Right kidney (tissue), 1 donor: Measurements from ENCODE around the gene CHI3L1.

Experiments
- DNase-seq: peaks from one replicate; pipeline ENCODE4 v3.0.0-alpha.2; 2016

Gene CHI3L1

DNA sequence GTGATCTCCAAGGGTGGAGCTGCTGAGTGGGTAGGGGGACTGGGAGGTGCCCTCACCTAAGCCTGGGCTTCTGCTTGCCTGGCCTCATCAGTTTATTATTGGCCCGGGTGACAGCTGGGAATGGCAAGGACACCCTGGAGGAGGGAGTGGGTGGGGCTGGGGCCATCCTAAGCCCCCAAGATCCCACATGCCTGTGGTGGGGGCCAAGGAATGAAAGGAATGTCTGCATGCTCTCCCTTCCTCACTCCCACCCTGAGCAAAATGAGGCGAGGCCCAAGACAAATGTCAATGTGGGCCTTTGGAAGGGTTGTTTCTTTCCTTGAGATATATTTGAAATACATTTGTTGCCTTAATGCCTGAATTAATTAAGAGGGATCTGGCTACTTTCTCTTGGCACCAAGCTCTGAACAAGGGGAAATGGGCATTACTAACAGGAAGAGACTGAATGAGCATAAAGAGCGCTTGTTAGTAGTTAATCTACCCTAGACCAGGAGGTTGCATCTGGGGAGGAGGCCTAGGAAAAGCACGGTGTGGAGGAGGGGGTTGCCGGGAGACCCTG is 19.7 kb upstream of the CHI3L1 start:
- DNase-seq: no peak

DNA sequence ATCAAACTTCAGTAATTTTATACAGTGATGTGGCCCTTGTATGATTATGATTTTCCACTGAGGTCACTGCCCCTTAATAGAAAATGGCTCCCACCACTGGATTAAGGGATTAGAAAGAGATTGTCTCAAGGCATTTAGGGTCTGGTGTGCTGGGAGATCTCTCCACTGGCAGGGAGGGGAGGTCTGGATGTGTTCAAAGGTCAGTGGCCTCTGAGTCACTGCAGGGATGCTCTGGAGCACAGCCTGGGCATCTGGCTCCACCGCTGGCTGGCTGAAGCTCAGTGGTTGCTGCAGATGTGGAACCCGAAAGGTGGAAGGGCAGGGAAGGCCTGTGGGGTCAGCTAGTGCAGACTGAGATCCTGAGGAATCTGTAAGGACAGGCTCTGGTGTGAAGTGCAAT is 18.3 kb upstream of the CHI3L1 start:
- DNase-seq: no peak

DNA sequence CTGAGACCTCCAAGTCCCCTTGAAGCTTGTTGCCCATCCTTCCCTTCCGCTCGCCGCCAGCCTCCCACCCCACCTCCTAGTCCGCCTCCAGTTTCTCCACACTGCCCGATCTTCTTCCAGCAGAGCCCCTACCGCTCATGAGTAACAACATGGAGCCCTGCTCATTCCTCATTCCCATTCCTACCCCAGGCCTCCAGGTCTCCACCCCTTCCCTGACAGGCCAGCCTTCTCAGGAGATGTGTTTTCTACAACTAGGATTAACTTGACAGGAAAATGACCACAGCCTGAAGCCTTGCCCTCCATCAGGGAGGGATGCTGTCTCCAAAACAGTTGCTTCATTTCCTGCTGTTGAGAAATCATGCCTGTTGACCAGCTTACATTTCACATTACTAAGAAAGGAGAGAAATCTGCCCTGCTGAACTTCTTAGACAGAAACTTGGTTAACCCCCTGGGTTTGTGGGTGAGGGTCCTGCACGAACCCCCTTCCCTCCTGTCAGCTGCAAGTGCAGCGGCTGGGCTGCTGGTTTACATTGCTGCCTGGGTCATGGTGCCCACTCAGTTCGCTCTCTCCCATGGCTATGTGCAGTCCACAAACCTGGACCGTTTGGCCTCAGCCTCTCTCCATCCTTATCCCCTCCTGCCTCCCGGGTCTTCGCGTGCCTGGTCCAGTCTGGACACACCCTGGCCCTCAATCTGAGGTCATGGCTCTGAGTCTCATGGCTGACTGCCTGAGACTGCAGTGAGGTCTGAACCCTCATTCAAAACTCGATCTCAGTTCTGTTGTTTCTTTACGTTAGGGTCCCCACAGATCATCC is 16.1 kb upstream of the CHI3L1 start:
- no peak for DNase-seq

DNA sequence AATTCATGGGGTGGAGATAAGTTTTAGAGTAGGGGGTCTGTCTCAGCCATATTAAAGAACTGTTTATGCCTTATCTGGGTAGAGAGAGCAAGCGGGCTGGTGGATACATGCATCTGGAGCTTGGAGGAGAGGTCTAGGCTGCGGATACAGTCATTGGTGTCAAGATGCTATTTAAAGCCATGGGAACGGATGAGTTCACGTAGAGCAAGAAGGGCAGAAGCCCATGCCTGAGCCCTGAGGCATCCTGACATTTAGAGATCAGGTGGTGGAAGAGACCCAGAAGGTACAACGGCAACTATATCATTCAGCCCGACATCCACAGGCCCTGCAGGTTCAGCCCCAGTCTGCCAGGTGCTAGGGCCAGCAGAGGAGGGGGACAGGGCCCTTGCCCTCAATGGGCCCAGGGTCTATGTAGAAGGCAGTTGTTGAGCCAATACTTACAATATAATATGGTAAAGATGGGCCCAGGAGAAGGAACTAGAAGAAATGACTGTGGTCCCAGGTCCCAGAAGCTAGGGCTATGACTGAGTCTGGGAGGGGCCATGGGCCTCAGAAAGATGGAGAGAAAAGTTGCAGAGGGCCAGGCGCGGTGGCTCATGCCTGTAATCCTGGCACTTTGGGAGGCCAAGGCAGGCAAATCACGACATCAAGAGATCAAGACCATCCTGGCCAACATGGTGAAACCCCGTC is 15.2 kb upstream of the CHI3L1 start:
- no peak for DNase-seq

DNA sequence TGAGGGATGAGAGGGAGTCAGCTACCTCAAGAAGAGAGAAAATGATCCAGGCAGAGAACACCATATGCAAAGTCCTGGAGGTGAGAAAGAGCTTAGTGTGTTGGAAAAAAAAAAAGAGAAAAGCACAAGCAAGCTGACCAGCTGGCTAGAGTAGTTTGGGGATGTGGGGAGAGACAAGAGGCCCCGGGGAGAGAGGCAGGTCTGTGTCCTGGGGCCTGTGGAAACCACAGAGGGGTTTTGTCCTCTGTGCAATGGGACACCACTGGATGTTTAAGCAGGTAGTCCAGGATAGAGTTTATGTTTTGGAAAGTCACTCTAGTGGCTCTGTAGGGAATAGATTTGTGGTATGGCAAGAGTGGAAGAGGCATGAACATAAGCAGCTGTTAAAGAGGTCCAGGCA is 14.4 kb upstream of the CHI3L1 start:
- DNase-seq: no peak

DNA sequence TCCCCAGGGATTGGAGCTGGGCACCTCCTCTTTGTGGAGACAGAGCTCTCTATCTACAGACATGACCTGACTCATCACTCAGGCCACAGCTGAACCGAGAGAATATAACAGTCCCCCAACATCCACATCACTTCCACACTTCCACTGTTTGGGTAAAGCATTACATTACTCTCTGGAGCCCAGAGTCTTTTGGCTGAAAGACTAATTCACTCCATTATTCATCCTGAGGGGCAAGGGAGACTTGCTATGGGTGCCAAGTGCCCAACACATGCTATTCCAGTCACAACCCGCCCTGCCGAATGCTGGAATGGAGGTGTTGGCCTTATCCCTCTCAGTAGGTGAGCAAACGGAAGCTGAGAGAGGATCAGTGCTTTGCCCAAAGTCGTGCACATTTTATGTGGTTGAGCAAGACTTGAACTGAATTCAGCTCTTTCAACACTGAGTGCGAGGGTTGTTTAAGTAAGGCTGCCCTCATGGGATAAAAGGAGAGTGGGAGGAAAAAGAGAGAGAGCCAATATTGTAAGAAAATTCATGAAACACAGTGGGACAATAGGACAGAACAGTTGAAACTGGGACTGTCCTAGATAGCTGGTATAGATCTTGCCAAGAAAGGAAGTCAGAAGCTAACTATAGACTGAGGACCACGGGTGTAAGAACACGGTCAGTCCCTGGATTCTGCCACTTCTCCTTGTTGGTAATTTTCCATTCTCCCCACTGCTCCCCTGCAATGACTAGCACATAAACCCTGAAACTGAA is 13.5 kb upstream of the CHI3L1 start:
- DNase-seq: no peak

DNA sequence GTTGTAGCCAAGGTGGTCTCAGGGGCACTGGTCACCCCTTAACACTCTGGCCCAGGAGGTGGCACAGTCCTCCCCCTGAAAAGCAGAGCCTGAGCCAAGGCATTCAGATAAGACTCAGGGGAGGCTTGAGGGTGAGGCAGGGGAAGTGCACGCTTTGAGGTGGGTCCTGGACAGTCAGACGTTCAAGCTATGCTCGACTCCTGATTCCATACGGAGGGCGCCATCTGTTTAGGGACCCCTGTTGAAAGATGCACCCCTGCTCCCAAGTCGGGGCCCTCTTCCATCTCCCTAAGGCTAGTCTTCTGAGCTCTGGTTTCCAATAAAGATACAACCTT is 12.9 kb upstream of the CHI3L1 start:
- no peak for DNase-seq

DNA sequence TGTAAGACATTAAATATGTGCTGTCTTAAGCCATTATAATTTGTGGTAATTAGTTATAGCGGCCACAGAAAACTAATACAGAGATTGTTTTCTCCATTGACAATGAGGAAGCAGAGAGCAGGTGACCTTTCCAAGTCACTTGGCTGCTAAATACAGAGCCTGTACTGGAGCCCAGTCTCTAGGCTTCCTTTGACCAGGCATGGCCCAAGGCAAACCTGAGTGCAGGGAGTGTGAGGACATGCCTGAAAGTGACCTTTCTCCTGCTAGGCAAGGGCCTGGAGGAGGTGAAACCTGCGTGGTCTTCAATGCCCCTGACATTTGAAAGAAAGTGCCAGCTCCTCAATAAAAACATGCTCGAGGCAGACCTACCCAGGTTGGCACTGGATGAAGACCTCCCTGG is 12.5 kb upstream of the CHI3L1 start:
- DNase-seq: no peak

DNA sequence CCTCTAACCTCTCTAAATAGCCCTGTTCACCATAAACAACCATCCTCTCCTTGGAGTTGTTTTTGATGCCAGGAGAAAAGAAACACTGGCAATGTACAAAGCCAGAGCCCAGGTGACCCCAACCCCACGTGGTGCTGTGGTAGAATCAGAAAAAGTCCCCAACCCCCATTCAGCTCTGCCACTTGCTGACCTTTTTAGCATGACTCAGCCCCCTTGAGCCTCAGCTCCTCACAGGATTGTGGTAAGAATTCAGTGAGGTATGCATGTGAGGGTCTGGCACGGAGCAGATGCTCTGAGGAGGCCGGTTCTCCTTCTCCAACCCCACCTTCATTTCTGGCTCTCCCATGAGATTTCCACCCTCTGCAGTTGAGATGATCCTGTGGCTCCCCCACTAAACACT is 11.1 kb upstream of the CHI3L1 start:
- no peak for DNase-seq

DNA sequence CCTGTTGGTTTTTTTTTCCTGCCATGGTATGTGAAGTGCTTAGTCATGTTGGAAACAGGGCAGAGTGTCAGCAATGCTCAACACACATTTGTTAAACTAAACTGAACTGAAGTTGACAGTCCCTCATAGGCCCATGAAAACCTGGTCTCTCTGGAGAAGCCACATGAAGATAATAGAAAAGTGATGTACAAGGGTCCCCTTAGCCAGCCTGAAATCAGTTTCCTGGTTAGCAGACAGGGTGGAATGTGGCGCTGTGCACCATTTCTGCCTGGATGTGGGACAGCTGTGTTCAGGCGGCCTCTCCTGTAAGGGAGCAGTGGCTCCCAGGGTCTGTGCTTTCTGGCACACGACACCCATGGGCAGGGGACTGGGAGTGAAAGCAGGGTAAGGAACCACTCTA is 9.9 kb upstream of the CHI3L1 start:
- DNase-seq: no peak

DNA sequence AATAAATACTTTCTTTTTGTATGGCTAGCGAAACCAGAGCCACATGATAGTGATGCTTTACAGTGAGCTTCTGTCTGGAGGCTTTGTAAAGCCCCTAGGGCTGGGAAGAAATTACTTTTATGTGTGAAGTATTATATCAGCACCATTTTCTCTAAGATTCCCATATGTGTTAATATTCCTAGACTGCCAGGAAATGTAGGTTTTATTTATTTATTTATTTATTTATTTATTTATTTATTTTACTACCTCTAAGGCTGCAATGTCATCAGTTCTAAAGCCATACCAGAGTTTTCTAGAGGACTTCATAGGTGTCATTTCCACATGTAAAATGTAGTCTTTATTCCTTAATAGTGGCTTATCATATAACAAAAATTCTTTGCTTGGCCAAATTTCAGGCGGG is 4.4 kb upstream of the CHI3L1 start:
- no peak for DNase-seq

DNA sequence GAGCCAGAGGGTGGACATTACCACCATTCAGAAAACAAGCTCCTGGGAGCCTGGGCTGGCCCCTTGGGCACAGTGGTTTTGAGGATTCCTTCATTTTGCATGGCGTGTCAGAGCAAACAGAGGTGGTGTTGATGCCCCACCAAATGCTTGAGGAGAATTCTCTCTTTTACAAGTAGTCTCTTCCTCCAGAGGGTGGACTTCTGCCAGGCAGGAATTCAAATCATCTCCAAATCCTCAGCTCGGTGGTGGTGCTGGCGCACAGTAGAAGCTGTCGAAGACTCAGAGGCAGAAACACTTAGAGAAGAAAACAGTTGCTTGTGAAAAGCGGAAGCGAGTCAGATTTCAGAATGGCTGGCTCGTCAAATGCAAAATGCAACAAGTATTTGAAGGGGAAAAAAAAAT is 3.4 kb upstream of the CHI3L1 start:
- DNase-seq: no peak

DNA sequence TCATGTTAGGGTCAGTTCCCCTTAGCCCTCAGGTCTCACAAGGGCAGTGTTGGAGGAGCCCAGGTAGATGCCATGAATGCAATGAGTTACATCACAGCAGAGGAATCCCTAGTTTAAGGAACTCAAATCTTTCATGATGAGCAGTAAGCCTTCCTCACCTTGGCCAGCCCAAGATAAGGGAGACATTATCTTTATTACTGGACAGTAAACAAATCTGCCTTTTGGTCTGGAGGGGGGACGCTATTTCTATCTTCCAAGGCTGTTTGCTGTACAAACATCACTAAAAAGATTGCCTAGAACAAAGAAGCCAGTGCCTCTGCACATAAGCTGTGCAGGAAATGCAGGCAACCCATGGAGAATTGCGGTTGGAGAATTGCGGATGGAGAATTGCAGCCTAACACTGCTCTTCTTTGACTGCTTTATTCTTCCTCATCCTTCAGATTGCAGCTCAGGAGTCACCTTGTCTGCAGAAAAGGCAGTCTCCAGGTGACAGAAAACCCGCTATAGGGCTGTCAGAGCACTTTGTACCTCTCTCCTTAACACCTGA is 2.3 kb upstream of the CHI3L1 start:
- DNase-seq: no peak

DNA sequence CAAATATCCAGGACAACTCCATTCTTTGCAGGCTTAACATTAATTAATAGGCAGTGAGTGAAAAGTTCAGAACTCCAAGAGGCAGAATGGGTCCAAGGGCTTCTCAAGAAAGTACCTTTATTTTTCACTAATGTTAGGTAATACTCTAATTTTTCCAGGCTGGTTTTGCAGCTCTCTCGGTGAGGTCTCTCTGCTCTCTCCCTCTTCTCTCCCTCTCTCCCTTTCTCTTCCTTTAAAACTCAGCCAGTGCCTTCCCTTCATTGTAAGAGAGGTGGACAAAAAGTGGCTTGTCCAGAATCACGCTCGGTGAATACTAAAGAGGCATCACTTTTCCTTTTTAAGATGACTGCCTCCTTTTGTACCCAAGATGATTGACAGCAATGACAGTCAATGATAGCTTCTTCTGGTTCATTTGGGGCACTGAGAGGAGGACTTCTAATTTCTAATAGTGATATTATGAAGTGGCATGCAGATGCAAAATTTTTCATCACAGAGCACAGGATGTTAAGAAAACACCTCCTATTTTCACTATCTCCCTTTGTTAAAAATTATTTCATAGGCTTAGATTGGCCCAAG is 1.3 kb upstream of the CHI3L1 start:
- DNase-seq: no peak

DNA sequence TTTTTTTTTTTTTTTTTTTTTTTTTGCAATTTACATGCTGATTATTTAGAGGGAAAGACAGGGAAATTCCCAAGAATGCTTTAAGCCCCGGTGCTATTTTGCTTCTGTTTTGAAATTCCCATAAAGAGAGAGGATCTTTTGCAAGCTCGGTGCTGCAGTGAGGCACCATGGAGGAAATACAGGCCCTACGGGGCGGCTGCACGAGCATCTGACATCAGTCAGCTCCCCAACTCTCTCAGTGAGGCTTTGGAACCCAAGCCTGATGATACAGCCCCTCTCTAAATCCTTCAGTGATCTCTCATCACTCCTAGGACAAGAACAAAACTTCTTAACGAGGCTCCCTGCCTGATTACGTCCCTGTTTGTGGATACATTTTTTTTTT is 791 bp upstream of the CHI3L1 start:
- DNase-seq: no peak

DNA sequence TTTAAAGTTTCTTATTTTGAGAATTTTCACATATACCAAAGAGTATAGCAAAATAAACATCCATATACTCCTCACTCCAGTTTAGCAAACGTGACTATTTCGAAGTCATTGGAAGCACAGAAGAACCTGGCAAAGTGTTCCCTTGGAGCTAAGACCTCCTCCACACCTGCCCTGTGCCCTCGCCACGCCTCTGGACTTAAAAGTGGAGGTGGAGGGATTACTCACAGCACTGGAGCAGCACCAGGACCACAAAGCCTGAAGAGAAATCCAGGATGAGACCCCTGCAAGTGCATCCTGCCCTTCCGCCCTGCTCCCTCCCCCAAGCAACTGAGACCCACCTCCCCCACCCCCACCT is 436 bp downstream of the CHI3L1 start:
- DNase-seq: no peak

DNA sequence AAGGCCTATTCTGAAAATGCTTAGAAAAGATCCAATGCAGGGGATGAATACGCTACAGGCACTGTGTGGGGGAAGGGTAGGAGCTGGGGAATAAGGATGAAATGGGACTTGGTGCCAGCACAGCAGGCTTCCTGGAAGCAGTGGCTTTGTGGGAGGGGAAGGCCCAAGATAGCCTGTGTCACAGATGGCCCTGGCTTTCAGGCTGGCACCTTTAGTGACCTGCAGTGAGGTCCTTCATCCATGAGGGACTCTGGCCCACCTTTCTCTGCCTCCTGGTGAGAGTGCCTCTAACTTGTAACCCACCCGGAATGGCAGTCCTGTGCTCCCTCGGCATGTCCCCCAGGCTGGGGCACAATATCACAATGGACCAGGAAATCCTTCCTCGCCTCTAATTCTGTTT is 919 bp downstream of the CHI3L1 start:
- no peak for DNase-seq

DNA sequence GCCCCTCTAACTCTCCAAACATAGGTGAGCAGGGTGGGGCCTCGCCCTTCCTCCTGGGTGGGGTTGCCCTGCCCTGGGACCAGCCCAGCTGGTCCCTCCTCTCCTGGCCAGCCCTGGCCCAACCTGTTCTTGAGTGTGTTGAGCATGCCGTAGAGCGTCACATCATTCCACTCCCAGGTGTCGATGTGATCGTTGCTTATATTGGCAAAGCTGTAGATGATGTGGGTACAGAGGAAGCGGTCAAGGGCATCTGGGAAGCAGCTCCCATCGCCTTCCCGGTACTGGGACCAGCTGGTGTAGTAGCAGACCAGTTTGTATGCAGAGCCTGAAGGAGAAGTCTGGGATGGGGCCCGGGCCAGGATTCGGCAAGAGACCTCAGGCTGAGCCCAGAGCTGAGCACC is 1.4 kb downstream of the CHI3L1 start:
- DNase-seq: no peak

DNA sequence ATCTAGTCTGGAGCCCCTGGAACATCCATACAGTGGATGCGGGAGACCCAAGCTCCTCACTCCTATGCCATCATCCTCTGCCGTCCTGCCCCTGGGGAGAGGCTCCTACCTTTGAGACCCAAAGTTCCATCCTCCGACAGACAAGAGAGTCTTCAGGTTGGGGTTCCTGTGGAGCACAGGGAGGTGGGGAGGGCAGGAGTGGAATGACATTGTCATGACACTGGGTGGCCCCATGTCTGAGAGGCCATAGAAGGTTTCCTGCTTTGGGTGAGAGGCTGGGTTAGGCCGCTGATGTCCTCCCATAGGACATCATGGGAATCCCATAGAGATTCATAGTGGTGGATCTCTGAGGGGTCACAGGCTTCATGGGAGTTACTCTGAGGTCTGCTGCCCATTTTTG is 2.0 kb downstream of the CHI3L1 start:
- no peak for DNase-seq

DNA sequence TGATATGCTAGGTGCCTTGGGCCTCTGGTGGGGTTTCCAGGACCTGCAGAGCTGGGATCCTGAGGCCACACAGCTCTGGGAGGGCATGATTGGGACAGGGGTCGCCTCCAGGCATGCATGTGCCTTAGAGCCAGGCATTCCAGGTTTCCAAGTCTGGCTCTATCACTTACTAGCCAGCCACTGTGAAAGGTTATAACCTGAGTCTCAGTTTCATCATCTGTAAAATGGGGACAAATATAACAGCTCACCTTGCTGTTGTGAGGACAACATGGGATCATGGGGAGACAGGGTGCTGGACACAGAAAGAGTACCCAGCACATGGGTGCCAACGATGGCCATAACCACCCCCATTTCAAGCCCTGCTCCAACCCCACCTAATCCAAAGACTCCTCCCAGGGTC is 2.7 kb downstream of the CHI3L1 start:
- DNase-seq: no peak

DNA sequence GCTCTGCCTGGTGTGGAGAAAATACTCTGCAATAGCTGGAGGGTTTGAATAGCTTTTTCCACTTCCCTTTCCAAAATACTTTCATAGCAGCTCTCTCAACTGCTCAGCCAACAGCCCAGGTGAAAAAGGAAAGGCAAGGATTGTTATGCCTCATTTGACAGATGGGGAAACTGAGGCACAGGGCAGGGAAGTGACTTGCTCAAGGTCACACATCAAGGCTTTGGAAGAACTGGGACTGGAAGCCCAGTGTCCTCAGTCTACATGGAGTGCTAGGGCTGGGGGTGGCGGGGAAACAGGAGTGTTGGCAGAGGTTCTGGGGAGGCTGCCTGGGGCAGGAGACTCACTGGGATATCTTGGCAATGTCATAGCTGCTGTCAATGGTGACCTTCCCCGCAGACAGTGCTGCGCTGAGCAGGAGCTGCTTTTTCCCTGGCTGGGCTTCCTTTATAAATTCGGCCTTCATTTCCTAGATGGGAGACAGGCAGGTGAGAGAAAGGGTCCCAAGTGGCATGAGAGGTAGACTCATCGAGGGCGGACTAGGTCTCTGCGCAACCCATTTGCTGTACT is 4.0 kb downstream of the CHI3L1 start:
- DNase-seq: no peak

DNA sequence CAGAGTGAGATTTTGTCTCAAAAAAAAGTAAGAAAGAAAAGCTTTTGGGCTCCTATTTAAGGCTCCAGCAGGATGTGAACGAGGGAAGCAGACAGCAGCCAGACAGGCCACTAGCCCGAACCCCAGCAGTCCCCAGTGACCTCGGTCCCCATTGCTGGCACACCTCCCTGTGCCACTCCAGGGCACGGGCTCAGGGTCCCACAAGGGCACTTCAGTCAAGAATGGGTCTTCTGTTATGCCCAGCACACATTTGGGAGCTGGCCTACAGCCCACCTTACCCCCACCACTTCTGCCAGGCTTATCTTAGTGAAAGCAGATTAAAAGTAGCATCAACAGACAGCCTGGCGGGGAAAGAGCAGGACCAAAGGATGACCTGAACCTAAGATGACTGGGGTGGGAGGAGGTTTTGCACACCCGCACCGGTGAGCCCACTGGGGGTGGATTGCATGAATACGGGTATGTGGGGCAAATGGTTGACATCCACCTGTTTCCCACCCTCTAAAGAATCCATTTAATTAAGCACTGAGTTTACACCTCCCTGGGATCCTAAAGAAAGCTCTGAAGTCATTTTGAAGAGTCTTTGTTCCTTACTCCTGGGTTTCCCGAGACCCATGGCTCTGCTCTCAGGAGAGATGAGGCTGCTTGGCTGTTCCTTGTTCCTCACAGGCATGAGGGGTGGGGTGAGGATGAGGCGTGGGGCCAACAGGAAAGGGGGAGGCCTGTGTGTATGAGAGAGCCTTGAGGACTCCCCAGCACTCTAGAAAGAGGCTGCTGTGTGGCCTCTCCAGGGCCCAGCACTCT is 4.7 kb downstream of the CHI3L1 start:
- DNase-seq: no peak
